SK-N-SH treated with all-trans-retinoic acid at 6 μM for 48 hours (cell line): ENCODE measurements around the gene B9D1.

Source experiments
- ARNTL ChIP-seq: fragments of 450-650 bp; formaldehyde crosslinking; IDR thresholded peaks from 2 replicates; pipeline ENCODE4 v1.5.0; 2020; ENCODE audit warnings: low read depth, mild to moderate bottlenecking, moderate library complexity, borderline replicate concordance
- BACH2 ChIP-seq: fragments of 250-450 bp; sonication (Bioruptor Pico); IDR thresholded peaks from 2 replicates; pipeline ENCODE4 v1.9.0; 2021; ENCODE audit warnings: mild to moderate bottlenecking, borderline replicate concordance
- CSRNP3 ChIP-seq: fragments of 250-450 bp; sonication (Bioruptor Pico); IDR thresholded peaks from 2 replicates; pipeline ENCODE4 v1.5.1; 2021; ENCODE audit warnings: mild to moderate bottlenecking, moderate library complexity
- ESRRG ChIP-seq: fragments of 250-450 bp; sonication (Bioruptor Pico); IDR thresholded peaks from 2 replicates; pipeline ENCODE4 v1.6.1; 2021; ENCODE audit warnings: mild to moderate bottlenecking
- GLIS3 ChIP-seq: fragments of 250-450 bp; sonication (Bioruptor Pico); IDR thresholded peaks from 2 replicates; pipeline ENCODE4 v1.5.0; 2020; ENCODE audit warnings: mild to moderate bottlenecking, moderate library complexity
- PATZ1 ChIP-seq: fragments of 250-450 bp; sonication (Bioruptor Pico); IDR thresholded peaks from 2 replicates; pipeline ENCODE4 v1.8.0; 2020; ENCODE audit warnings: mild to moderate bottlenecking, moderate library complexity, borderline replicate concordance
- PPARA ChIP-seq: fragments of 250-450 bp; sonication (Bioruptor Pico); IDR thresholded peaks from 2 replicates; pipeline ENCODE4 v1.5.0; 2020; ENCODE audit warnings: mild to moderate bottlenecking, borderline replicate concordance
- RARB ChIP-seq: fragments of 250-450 bp; sonication (Bioruptor Pico); IDR thresholded peaks from 2 replicates; pipeline ENCODE4 v1.8.0; 2021; ENCODE audit warnings: mild to moderate bottlenecking, moderate library complexity
- SNAI2 ChIP-seq: fragments of 250-450 bp; sonication (Bioruptor Pico); IDR thresholded peaks from 2 replicates; pipeline ENCODE4 v1.5.0; 2020; ENCODE audit warnings: mild to moderate bottlenecking, moderate library complexity
- TSHZ2 ChIP-seq: fragments of 250-450 bp; sonication (Bioruptor Pico); IDR thresholded peaks from 2 replicates; pipeline ENCODE4 v1.5.0; 2020; ENCODE audit warnings: mild to moderate bottlenecking, moderate library complexity
- ZC3H10 ChIP-seq: fragments of 250-450 bp; sonication (Bioruptor Pico); IDR thresholded peaks from 2 replicates; pipeline ENCODE4 v1.5.1; 2021; ENCODE audit warnings: mild to moderate bottlenecking, moderate library complexity
- ZFP3 ChIP-seq: fragments of 250-450 bp; sonication (Bioruptor Pico); IDR thresholded peaks from 2 replicates; pipeline ENCODE4 v1.5.0; 2020; ENCODE audit warnings: mild to moderate bottlenecking, moderate library complexity
- ZNF70 ChIP-seq: fragments of 450-650 bp; formaldehyde crosslinking; IDR thresholded peaks from 2 replicates; pipeline ENCODE4 v1.5.0; 2020; ENCODE audit warnings: mild to moderate bottlenecking, moderate library complexity
- ZNF8 ChIP-seq: fragments of 450-650 bp; formaldehyde crosslinking; IDR thresholded peaks from 2 replicates; pipeline ENCODE4 v1.5.0; 2020; ENCODE audit warnings: mild to moderate bottlenecking, moderate library complexity

- TF ChIP-seq ZNF8: no peak
- no peak for TF ChIP-seq BACH2 (CRISPR knock-in tag)
- TF ChIP-seq GLIS3 (CRISPR knock-in tag): no peak
- no peak for TF ChIP-seq ZNF70 (CRISPR knock-in tag)
- TF ChIP-seq TSHZ2 (CRISPR knock-in tag): no peak
- no peak for TF ChIP-seq ZC3H10 (CRISPR knock-in tag)
- no peak for TF ChIP-seq RARB (CRISPR knock-in tag)
- no peak for TF ChIP-seq ARNTL
- TF ChIP-seq PATZ1 (CRISPR knock-in tag): no peak
- TF ChIP-seq PPARA (CRISPR knock-in tag): no peak
- TF ChIP-seq CSRNP3: no peak
- TF ChIP-seq SNAI2 (CRISPR knock-in tag): no peak
- TF ChIP-seq ESRRG (CRISPR knock-in tag): no peak
- no peak for TF ChIP-seq ZFP3
These were observed 58.3 kb downstream of the B9D1 start for GRCh38 chr17:19304209-19304608.
